Measurements from ENCODE around the gene HOXD3. TPM values are rescaled to one million over a fixed set of nuclear protein-coding genes. Genes with fewer than 3 reads are reported as not detected.

Gene HOXD3
- polyA plus RNA-seq, 1 experiment, result not detected

DNA sequence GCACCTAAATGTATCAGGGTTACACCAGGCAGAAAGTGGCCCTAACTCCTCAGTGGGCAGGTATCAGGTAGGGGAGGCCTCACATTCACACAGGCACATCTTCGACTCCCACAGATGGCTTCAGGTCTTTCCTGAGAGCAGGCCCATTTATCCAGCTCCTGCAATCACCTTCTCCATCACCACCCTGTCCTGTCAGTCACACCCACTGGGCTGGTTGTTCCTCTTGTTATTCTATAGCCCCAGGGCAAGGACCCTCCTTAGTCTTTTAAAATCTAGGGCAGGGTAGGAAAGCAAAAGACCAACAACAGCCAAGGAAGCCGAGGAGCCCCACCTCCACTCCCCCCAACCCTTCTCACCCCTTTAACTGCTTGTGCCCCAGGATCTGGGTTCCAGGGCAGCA, 14.8 kb upstream of the HOXD3 start:
- Histone ChIP-seq H3K4me3 (ENCODE audit: low read depth, low read length) (no peak overlapping the region), H3K9me3 (ENCODE audit: control insufficient read depth, insufficient read depth, low read length) (peaks cover 9% of the 10 kb centered on the region), H3K27me3 (ENCODE audit: control insufficient read depth, insufficient read depth, low read length) (peaks cover 79% of the 10 kb centered on the region), H3K27ac (ENCODE audit: low read depth, low read length) (no peak overlapping the region)
- TF ChIP-seq, protein P1, sequence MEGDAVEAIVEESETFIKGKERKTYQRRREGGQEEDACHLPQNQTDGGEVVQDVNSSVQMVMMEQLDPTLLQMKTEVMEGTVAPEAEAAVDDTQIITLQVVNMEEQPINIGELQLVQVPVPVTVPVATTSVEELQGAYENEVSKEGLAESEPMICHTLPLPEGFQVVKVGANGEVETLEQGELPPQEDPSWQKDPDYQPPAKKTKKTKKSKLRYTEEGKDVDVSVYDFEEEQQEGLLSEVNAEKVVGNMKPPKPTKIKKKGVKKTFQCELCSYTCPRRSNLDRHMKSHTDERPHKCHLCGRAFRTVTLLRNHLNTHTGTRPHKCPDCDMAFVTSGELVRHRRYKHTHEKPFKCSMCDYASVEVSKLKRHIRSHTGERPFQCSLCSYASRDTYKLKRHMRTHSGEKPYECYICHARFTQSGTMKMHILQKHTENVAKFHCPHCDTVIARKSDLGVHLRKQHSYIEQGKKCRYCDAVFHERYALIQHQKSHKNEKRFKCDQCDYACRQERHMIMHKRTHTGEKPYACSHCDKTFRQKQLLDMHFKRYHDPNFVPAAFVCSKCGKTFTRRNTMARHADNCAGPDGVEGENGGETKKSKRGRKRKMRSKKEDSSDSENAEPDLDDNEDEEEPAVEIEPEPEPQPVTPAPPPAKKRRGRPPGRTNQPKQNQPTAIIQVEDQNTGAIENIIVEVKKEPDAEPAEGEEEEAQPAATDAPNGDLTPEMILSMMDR (IDR thresholded peaks at IDR 0.05; ENCODE audit: low read depth, low read length), result no peak
- no peak for DNase-seq (ENCODE audit: low read depth, low spot score)
- ChIA-PET CTCF (interaction anchor here (1.4 to 3.1 kb wide), 2 partner anchors 312 to 497 kb away, joined by 4 to 21 read pairs; no protein-coding TSS in a partner anchor), POLR2A (no interaction called here)

- Histone ChIP-seq H3K27me3 (ENCODE audit: control insufficient read depth, insufficient read depth, low read length) (peaks cover 80% of the 10 kb centered on the region), H3K27ac (ENCODE audit: low read depth, low read length) (no peak overlapping the region), H3K4me3 (ENCODE audit: low read depth, low read length) (no peak overlapping the region), H3K9me3 (ENCODE audit: control insufficient read depth, insufficient read depth, low read length) (peaks cover 5% of the 10 kb centered on the region; the same call in 1 of the 2 replicates)
- POLR2A ChIA-PET, result no interaction called here
- DNase-seq (ENCODE audit: low read depth, low spot score), result no peak
- CTCF ChIA-PET, result interaction anchor here (1.0 to 3.1 kb wide), 6 partner anchors 19 to 509 kb away, joined by 3 to 21 read pairs (median 8); no protein-coding TSS in a partner anchor
- TF ChIP-seq, protein P1 (IDR thresholded peaks at IDR 0.05; ENCODE audit: low read depth, low read length), result no peak
These were observed 11.8 kb upstream of the HOXD3 start for GRCh38 chr2:176145085-176145969.

- Histone ChIP-seq H3K9me3 (ENCODE audit: control insufficient read depth, insufficient read depth, low read length) (peaks cover 4% of the 10 kb centered on the region; the same call in 1 of the 2 replicates), H3K4me3 (ENCODE audit: low read depth, low read length) (no peak overlapping the region), H3K27me3 (ENCODE audit: control insufficient read depth, insufficient read depth, low read length) (peaks cover 81% of the 10 kb centered on the region), H3K27ac (ENCODE audit: low read depth, low read length) (no peak overlapping the region)
- TF ChIP-seq, protein P1 (IDR thresholded peaks at IDR 0.05; ENCODE audit: low read depth, low read length), result no peak
- ChIA-PET POLR2A (no interaction called here), CTCF (interaction anchor here (1.0 kb wide), 1 partner anchor 309 kb away, joined by 10 read pairs; no protein-coding TSS in a partner anchor)
- DNase-seq (ENCODE audit: low read depth, low spot score), result no peak
These were observed 11.0 kb upstream of the HOXD3 start for GRCh38 chr2:176146101-176146500.

DNA sequence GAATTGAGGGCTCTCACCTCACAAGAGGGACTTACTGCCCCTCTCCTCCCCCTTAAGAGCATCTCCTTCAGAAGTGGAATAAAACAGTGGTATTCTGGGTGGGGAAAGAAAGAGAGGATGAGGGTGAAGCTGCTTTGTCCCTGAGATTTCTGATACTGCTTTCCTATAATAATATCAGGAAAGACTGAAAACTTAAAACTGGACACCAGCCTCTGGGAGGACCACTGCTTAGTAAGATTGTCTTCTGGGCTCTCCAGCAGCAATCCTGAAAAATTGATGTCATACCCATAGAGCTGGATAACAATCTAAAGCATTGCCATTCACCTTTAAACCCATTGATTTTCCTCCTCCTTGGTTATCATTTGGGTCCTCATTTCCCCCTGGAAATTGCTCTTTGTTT, 10.5 kb upstream of the HOXD3 start:
- Histone ChIP-seq H3K27me3 (ENCODE audit: control insufficient read depth, insufficient read depth, low read length) (peaks cover 82% of the 10 kb centered on the region), H3K9me3 (ENCODE audit: control insufficient read depth, insufficient read depth, low read length) (peaks cover 4% of the 10 kb centered on the region; the same call in 1 of the 2 replicates), H3K4me3 (ENCODE audit: low read depth, low read length) (no peak overlapping the region), H3K27ac (ENCODE audit: low read depth, low read length) (no peak overlapping the region)
- TF ChIP-seq, protein P1 (IDR thresholded peaks at IDR 0.05; ENCODE audit: low read depth, low read length), result no peak
- DNase-seq (ENCODE audit: low read depth, low spot score), result no peak
- ChIA-PET CTCF (no interaction called here), POLR2A (no interaction called here)

- TF ChIP-seq, protein P1 (IDR thresholded peaks at IDR 0.05; ENCODE audit: low read depth, low read length), result no peak
- no peak for DNase-seq (ENCODE audit: low read depth, low spot score)
- ChIA-PET CTCF (no interaction called here), POLR2A (no interaction called here)
- Histone ChIP-seq H3K27ac (ENCODE audit: low read depth, low read length) (no peak overlapping the region), H3K9me3 (ENCODE audit: control insufficient read depth, insufficient read depth, low read length) (peaks cover 4% of the 10 kb centered on the region; the same call in 1 of the 2 replicates), H3K4me3 (ENCODE audit: low read depth, low read length) (no peak overlapping the region), H3K27me3 (ENCODE audit: control insufficient read depth, insufficient read depth, low read length) (peaks cover 84% of the 10 kb centered on the region)
These were observed 9.8 kb upstream of the HOXD3 start for GRCh38 chr2:176147210-176147799.
